GM21576 (cell line): ENCODE data around the gene STIM1.
A peak's percentile ranks its signal among the peaks of the same experiment; 100 is the strongest.
"Not testable (repeated sequence)": the region's sequence is repeated elsewhere in the genome, so short reads cannot be mapped to it uniquely, and the experiment has no call there.

Experiments used
- ATAC-seq: cut with Tn5 transposase; IDR thresholded peaks from one replicate; pipeline ENCODE4 v1.9.1; 2021; ENCODE audit warnings: mild to moderate bottlenecking, moderate library complexity; ENCODE audit not compliant: unreplicated experiment

STIM1 gene

DNA sequence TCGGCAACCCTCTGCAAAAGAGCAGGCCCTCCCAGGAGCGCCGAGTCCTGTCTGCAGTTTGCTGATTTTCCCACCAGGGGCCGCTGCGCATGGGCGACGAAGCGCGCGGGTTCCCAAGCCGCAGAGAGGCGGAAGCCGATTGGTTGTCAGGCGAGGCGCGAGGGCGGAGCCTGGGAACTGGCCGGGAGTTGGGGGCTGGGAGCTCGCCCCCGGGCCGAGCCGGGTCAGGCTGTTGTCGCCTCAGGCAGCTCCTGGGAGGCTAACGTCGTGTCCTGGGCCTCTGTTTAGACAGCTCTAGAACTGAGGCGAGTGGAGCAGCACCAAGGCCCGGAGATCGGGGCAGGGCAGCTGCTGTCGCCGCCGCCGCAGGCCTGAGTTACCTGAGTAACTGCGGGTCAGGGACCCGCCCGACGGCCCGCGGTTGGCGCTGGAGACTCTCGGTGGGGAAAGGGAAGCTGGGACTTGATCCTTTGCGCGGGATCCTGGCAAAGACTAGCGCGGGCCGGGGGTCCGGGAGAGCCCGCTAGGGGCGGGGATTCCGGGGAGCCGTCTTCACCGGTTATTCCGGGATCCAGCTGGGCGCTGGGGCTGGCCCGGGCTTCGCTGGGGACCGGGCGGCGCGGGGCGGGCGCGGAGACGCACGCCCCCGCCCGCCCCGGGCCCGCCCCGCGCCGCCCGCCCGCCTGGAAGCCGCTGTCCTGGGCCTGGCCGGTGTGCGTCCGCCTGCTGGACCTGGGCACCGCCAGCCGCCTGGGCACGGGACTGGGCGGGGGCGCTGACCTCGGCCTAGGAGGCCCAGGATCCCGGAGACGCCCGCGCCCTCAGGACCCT, at the start of gene STIM1:
TSS of gene STIM1 (plus strand) at position 688 of the 831 bp plus-strand sequence. CDS start 607 bp downstream, outside the sequence.
- ATAC-seq = peak; percentile 54

DNA sequence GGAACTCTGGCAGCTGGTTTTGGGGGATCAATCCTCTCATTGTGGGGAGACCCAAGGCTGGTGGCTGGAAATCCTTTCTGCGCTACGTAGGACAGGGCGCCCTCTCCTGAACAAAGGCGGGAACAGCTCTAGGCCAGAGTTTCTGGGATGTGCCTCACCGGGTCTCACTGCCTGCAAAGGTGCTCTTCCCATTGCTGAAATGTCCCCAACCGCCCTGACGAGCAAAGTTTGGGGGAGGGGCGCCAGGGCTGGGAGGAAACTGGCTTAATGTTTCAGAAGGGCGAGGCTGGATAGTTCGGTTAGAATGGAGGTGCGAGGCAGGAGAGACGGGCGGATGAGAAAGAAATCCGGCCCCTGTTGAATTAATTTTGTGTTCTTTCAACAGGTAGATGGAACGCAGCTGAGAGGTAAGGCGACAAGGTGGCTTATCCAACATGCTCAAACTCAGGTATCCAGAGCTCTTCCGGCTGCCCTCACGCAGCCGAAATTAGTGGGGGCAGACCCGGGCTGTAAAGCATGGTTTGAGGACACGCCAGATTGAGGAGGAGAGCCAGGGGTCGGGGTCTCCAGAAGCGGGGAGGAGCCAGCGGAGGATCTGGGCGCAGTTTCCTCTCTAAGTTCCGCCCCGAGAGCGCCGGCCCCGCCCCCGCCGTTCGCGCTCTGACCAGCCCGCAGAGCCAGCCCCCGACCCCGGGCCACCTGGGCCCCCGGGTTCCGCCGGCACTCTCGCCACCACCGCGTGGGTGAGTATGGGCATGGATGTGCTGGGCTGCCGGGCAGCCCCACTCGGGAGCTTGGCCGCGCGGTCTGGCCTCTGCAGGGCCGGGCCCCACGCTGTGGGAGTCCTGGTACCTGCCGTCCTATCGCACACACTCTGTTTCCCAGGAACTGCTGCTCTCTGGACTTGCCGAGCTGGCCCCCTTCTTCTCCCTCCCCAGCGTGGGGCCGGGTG, 47.3 kb upstream of the STIM1 start, which contains the start of gene PGAP2:
TSS of gene PGAP2 (plus strand) at position 652 of the 952 bp plus-strand sequence. CDS start 2,700 bp downstream, outside the sequence.
- ATAC-seq = peak; percentile 49

DNA sequence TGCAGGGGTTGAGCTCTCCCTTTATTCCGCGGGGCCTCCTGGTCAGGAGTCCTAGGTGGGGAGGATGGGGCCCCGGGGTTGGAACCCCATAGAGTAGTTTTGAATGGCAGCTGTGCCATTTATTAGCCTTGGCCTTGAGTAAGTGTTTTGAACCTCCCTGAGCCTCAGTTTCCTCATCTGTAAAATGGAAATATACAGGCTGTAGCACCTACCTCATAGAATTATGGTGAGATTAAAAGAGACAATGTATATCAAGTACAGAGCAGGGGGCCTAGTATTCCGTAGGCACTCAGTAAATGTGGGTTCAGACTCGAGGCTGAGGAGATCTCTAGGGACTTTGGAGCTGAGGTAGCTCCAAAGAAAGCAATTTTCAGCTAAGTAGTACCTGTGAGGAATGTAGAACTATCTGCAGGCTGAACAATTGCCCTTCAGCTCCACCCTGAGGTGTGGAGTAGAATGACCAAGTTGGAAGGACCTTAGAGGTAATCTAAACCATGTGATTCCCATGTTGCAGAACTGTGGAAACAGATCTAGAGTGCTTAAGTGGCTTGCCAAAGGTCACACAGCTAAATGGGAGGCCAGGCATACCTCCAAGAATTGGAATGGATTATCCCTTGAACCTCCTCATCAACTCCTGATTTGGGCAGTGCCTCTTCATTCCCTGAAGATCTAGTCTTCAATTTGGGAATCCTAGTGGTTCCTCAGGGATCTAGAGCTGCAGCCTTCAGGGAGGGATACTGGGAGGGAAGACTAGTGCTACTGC, 46.4 kb upstream of the STIM1 start:
- ATAC-seq = peak; percentile 72

DNA sequence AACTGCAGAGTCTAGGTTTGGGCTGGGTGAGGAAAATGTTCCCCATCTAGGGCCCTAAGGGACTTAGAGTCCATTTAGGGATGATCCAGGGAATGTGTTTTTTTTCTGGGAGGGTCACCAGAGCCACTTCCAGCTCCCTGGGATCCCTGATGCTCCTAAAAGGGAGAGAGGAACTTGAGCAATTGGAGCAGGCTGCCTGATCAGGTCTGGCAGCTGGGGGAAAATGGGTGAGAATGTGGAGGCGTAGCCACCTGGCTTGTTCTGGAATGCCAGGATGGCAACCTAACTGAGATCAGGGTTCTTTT, 45.9 kb upstream of the STIM1 start:
- no peak for ATAC-seq

DNA sequence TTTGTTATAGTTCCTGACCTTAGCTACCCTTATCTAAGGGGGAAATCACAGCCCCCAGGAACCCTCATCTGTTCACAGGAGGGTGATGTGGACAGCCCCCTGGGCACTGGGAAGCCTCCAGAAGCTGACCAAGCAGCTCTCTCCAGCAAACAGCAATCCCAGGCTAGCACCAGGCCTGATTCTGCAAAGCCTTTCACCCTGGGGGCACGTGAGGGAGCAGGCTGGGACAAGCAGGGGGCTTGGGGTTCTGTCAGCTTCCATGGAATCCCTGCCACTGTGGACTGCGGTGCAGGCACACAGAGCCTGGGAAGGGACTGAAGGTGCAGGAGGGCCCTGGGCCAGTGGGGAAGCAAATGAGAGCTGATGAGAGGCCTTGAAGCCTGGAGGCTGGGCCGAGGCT, 45.0 kb upstream of the STIM1 start:
- no peak for ATAC-seq

DNA sequence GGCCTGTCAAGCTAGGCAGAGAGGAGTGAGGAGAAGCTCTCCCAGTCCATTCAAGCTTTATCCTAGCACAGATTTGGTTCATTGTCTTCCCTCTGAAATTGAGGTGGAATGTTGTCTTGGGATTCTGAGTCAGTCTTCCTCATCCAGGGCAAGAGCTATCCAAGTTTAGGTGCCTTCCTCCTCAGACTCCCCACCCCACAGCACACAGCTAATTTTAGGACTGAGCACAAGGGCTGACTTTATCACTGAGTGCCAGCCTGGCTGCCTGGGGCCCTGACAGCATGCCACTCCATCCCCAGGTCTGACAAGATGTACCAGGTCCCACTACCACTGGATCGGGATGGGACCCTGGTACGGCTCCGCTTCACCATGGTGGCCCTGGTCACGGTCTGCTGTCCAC, 44.5 kb upstream of the STIM1 start:
- ATAC-seq = no peak

DNA sequence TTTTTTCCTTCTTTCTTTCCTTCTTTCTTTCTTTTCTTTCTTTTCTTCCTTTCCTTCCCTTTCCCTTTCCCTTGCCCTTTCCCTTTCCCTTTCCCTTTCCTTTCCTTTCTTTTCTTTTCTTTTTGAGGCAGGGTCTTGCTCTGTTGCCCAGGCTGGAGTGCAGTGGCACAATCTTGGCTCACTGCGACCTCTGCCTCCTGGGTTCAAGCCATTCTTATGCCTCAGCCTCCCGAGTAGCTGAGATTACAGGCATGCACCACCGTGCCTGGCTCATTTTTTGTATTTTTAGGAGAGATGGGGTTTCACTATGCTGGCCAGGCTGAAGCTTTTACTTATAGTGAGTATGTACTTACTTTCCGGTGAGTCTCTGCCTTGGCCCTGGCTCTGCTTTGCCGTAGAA, 40.6 kb upstream of the STIM1 start:
- ATAC-seq = not testable (repeated sequence)

DNA sequence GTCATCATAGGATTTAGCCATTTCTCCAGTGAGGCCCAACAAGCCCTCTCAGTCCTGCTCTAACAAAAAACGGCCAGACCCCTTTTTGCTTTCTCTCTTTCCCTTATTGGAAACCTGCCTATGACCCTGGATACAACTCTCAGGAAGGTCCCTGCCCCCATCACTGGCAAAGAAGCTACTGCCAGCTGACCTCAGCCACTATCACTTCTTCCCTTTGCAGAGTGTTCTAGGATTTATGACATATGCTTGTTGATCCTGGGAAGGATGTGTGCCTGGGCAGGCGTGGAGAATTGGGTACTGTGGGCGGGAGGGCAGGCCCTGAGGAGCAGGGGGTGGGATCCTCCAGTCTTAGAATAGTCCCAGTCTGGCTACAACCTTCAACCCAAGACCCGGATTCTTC, 39.6 kb upstream of the STIM1 start:
- ATAC-seq = no peak

DNA sequence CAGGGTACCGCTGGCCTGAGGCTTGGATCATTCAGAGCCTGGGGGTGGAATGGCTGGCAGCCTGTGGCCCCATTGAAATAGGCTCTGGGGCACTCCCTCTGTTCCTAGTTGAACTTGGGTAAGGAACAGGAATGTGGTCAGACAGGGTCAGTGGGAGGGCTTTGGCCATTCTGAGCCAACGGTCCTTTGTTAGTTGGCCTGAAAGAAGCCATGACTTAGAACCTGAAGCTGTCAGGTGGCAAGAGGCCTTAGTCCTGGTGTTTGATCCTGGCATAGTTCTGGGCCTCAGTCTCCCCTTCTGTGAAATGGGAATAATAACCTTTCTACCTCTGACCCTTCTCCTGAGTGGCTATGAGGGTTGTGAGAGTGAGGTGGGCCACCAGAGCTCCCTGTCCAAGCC, 38.8 kb upstream of the STIM1 start:
- ATAC-seq = no peak

DNA sequence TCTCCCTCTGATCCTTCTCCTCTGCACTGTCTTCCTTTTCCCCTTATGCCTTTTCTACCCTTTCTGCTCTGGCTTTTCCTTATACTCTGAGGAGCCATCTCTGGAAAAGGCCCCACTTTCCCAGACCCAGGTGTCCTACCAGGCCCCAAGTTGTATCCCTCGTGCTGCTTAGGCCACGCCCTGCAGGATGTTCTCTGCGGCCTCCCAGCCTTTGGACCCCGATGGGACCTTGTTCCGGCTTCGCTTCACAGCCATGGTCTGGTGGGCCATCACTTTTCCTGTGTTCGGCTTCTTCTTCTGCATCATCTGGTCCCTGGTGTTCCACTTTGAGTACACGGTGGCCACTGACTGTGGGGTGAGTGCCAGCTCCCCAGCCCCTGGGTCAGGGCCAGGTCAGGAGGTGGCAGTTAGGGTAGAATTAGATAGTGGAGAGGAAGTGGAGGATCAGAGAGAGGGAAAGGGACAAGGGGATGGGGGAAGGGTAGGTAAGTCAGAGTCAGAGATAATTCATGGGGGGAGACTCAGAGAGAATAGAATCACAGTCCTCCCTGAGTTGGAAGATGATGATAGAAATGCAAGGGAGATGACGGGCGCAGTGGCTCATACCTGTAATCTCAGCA, 38.2 kb upstream of the STIM1 start:
- no peak for ATAC-seq

DNA sequence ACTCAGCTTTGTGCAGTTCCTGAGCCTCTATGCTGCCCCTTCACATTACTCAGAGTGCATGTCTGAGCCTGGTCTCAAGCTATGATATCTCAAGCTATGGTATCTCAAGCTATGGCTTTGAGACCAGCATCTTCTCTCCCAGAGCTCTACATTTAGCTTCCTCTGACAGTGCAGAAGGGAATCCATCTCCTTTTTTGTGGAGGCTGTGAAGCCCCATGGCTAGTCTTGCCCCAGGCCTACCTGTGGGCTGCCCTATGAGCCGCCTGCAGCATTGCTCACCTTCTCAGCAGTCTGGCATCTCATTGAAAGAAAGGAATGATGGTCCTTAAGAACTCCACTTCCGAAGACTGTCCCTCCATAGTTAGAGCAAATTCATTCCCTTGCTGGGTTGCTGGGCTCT, 34.5 kb upstream of the STIM1 start:
- no peak for ATAC-seq

DNA sequence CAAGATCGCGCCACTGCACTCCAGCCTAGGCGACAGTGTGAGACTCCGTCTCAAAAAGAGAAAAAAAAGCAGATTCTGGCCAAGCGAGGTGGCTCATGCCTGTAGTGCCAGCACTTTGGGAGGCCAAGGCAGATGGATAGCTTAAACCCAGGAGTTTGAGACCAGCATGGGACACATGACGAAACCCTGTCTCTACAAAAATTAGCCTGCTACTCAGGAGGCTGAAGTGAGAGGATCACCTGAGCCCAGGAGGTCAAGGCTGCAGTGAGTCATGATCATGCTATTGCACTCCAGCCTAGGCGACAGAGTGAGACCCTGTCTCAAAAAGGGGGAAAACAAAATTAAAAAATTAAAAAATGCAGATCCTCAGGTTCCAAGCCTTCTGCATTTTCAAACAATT, 33.2 kb upstream of the STIM1 start:
- no peak for ATAC-seq

DNA sequence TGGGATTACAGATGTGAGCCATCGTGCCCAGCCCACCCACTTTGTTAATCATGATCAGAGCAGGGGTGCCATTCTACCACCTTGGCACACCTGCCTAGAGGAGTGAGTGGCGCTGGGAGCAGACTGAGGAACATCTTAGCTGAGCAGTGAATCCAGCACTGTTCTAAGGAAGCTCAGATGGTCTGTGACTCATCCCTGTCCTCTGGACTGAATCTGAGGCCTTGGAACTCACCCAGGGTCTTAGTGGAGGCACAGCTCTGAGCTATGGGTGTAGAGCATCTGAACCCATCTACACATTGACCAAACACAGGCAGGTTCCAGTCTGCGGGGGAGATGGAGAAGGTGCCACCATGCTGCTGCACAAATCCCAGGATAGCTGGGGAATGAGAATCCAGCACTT, 32.2 kb upstream of the STIM1 start:
- no peak for ATAC-seq

DNA sequence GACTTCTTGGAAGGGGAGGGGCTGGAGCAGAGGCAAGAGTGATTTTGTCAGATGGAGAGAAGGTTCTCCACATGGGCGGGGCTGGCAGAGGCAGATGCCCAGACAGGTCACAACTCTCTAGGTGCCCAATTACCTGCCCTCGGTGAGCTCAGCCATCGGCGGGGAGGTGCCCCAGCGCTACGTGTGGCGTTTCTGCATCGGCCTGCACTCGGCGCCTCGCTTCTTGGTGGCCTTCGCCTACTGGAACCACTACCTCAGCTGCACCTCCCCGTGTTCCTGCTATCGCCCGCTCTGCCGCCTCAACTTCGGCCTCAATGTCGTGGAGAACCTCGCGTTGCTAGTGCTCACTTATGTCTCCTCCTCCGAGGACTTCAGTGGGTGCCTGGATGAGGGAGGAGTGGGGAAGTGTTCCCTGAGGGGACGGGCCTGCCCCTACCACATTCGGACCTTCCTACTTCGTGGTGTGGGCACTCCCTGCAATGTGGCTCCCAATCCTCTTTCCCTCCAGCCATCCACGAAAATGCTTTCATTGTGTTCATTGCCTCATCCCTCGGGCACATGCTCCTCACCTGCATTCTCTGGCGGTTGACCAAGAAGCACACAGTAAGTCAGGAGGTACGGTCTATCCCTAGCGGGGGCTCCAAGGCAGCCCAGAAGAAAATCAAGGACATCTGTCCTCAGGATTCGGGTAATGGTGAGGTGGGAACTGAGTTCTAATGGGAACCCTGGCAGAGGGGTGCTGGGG, 31.5 kb upstream of the STIM1 start:
- ATAC-seq = no peak

DNA sequence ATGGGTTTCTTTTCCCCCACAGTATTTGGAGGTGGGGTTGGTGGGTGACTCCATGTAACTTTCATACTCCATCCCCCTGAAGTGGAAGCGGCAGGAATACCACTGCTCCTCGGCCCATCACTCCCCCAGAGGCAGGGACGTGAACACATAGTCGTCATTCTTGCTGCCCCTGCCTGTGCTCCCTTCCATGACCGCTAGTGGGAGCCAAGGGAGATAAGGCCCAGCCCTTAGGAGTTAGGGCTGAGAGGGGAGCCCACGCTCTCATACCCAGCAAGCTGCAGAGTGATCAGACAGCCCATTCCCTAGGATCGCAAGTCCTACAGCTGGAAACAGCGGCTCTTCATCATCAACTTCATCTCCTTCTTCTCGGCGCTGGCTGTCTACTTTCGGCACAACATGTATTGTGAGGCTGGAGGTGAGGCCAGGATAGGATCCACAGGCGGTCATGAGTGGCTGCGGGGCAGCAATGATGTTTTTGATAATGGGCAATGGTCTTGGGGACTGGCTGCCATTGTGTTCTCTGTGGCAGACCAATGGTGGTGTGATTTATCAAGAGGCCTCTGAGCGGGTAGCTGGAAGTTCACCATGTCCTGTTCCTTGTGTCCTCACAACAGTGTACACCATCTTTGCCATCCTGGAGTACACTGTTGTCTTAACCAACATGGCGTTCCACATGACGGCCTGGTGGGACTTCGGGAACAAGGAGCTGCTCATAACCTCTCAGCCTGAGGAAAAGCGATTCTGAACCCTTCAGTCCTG, 30.6 kb upstream of the STIM1 start:
- peak; percentile 82 for ATAC-seq

DNA sequence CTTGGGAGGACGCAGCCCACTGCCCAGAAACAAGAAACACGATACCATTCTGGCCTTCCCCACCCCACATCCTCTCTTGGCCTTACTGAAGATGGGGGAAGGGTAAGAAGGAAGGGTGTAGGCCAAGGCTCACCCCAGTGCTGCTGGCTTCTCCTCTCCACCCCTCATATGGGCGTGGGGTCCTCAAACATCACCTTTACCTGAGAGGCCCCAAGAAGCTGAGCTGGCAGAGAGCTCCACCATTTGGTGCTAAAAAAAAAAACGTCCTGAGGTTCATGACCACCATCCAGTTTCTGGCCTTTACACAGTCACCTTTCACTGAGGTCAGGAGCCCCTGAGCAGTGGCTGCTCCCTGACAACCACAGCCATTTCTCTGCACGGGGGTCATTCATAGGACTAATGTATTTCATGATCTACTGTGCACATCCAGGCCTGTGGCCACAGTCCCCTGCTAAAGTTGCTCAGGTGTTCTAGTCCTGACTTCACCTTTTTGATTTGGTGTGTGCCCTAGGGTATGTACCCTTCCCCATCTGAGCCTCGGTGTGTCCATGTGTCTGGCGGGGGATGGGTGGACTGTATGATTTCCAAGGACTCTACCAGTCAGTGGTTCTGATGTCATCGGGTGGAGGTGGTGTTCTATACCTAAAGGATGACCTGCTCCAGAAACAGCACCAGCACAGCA, 29.9 kb upstream of the STIM1 start:
- ATAC-seq = no peak

DNA sequence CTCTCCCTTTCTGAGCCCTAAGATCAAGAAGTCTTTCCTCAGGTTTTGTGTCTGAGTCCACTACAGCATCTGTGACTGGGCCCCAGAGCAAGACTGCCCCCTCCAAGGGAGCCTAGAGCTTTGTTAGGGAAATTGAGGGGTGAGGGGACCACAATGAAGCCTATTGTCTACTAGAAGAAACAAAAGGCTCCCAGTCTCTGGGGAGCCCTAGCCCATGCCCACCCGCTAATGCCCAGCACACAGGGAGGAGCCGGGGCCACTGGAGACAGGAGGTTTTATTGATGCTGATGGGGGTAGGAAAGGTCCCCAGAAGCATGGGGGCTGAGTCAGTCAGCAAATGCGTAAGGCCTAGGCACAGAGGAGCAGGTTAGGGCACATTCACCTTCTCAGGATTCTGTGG, 28.7 kb upstream of the STIM1 start:
- no peak for ATAC-seq

DNA sequence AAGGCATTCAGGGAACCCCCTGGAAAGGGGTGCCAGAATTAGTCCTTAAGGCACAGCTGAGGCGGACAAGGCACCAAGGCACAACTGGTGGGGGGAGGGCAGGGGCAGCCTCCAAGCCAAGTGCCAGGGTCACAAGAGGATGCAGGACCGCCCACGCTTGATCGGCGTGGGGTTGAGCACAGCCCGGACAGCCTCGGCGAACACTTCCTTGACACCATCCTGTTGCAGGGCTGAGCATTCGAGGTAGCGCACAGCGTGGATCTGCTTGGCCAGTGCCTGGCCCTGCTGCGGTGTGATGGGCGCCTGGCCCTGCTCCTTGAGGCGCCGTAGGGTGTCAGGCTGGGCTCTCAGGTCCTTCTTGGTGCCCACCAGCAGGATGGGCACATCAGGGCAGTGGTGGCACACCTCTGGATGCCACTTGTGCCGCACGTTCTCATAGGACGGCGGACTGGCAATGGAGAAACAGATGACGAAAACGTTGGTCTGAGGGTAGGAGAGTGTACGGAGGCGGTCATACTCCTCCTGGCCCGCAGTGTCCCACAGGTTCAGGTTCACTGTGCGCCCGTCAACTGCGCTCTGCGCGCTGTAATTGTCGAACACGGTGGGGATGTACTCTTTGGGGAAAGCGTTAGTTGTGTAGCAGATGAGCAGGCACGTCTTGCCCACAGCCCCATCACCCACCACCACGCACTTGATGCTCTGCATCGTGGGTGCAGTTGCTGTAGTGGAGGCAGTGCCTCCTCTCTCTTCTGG, 27.9 kb upstream of the STIM1 start:
- ATAC-seq = no peak
